ENCODE measurements around the gene OR4C45. TPM values are rescaled to one million over a fixed set of nuclear protein-coding genes. Genes with fewer than 3 reads are reported as not detected.

Gene OR4C45
- total and polyA plus RNA-seq, 2 experiments from 2014 or later = not detected

- Histone ChIP-seq H3K4me1 (ENCODE audit: insufficient read depth) (no peaks in the 10 kb centered on the region), H3K4me3 (no peak overlapping the region), H3K79me2 (ENCODE audit: insufficient read depth) (no peaks in the 10 kb centered on the region), H4K20me1 (ENCODE audit: insufficient read depth) (no peaks in the 10 kb centered on the region), H3K27ac (no peak overlapping the region), H3K9me2 (ENCODE audit: insufficient read depth) (no peaks in the 10 kb centered on the region), H3K27me3 (replicated peaks; ENCODE audit: insufficient read depth) (no peaks in the 10 kb centered on the region), H3K4me2 (ENCODE audit: unreplicated experiment) (no peak overlapping the region), H3K9me3 (ENCODE audit: low read depth) (no peaks in the 10 kb centered on the region), H2AFZ (no peak overlapping the region), H3K36me3 (ENCODE audit: low read depth) (no peaks in the 10 kb centered on the region), H3K9ac (no peak overlapping the region), H3F3A (ENCODE audit: insufficient read depth) (no peaks in the 10 kb centered on the region)
- no peak for DNase-seq
- 28 to 30% methylated on average over 11 to 12 of the region's 12 CpGs for WGBS, 2 experiments (ENCODE audit: low coverage in 1 of 2, low lambda C conversion rate in 2 of 2, missing lambda C conversion rate in 2 of 2)
- in situ Hi-C loops (cut with MboI) = no loop called here
- TF ChIP-seq EZH2 (IDR thresholded peaks at IDR 0.05; ENCODE audit: insufficient read depth, poor library complexity, severe bottlenecking) (no peak), EZH2phosphoT487 (IDR thresholded peaks at IDR 0.05; ENCODE audit: insufficient read depth, low read depth) (no peak)
These were observed 39.8 kb downstream of the OR4C45 start for GRCh38 chr11:50072226-50073112.

DNA sequence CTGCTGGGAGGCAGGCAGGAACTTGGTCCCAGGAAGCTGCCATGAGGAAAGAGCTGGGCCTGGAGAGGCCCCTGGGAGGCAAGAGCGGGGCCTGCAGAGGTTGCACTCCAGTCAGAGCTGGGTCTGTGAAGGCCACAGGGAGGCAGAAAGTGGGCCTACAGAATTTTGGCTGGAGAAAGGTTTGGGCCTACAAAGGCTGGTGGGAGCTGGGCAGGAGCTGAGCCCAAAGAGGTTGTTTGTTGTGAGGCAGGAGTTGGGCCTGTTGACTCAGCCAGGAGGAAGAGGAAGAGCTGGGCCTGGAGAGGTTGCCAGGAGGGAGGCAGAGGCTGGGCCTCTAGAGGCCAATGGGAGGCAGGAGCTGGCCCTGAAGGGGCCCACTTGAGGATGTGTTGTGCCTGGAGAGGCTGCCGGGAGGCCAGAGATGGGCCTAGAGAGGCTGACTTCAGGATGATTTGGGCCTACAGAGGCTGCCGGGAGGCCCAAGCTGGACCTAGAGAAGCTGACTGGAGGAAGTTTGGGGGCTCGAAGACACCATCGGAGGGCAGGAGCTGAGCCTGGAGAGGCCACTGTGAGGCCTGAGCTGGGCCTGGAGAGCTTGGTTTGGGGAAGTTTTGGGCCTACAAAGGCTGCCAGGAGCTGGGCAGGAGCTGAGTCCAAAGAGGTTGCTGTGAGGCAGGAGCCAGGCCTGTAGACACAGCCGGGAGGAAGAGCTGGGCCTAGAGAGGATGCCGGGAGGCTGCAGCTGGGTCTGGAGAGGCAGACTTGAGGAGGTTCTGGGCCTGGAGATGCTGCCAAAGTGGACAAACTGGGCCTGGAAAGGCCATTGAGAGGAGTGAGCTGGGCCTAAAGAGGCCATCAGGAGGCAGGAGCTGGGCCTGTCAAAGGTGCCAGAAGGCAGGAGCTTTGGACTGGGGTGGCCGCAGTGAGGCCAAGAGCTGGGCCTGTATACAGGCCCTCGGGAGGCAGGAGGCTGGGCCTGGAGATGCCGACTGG is 40.7 kb downstream of the OR4C45 start:
- Histone ChIP-seq H3K27ac (no peak overlapping the region), H3K4me3 (no peak overlapping the region), H4K20me1 (ENCODE audit: insufficient read depth) (no peaks in the 10 kb centered on the region), H3K9me2 (ENCODE audit: insufficient read depth) (no peaks in the 10 kb centered on the region), H3K9me3 (ENCODE audit: low read depth) (no peaks in the 10 kb centered on the region), H3K4me2 (ENCODE audit: unreplicated experiment) (no peak overlapping the region), H2AFZ (no peak overlapping the region), H3F3A (ENCODE audit: insufficient read depth) (no peaks in the 10 kb centered on the region), H3K4me1 (ENCODE audit: insufficient read depth) (no peaks in the 10 kb centered on the region), H3K36me3 (ENCODE audit: low read depth) (no peaks in the 10 kb centered on the region), H3K27me3 (replicated peaks; ENCODE audit: insufficient read depth) (no peaks in the 10 kb centered on the region), H3K9ac (no peak overlapping the region), H3K79me2 (ENCODE audit: insufficient read depth) (no peaks in the 10 kb centered on the region)
- TF ChIP-seq EZH2 (IDR thresholded peaks at IDR 0.05; ENCODE audit: insufficient read depth, poor library complexity, severe bottlenecking) = no peak
- TF ChIP-seq EZH2phosphoT487 (IDR thresholded peaks at IDR 0.05; ENCODE audit: insufficient read depth, low read depth) = no peak
- WGBS, 2 experiments (ENCODE audit: low coverage in 1 of 2, low lambda C conversion rate in 2 of 2, missing lambda C conversion rate in 2 of 2) = 42 to 43% methylated on average over 9 to 10 of the region's 10 CpGs
- in situ Hi-C loops (cut with MboI) = no loop called here
- no peak for DNase-seq

DNA sequence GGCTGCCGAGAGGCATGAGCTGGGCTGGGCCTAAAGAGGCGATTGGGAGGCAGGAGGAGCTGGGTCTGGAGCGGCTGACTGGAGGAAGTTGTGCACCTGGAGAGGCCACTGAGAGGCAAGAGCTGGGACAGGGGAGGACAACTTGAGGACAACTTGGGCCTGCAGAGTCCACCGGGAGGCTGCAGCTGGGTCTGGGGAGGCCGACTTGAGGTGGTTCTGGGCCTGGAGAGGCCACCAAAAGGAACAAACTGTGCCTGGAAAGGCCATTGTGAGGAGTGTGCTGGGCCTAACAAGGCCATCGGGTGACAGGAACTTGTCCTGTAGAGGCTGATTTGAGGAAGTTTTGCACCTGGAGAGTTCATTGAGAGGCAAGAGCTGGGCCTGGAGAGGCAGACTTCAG is 41.5 kb downstream of the OR4C45 start:
- Histone ChIP-seq H3K36me3 (ENCODE audit: low read depth) (no peaks in the 10 kb centered on the region), H3K4me3 (no peak overlapping the region), H3K79me2 (ENCODE audit: insufficient read depth) (no peaks in the 10 kb centered on the region), H3K4me2 (ENCODE audit: unreplicated experiment) (no peak overlapping the region), H3K9me2 (ENCODE audit: insufficient read depth) (no peaks in the 10 kb centered on the region), H3K9me3 (ENCODE audit: low read depth) (no peaks in the 10 kb centered on the region), H3F3A (ENCODE audit: insufficient read depth) (no peaks in the 10 kb centered on the region), H3K9ac (no peak overlapping the region), H4K20me1 (ENCODE audit: insufficient read depth) (no peaks in the 10 kb centered on the region), H3K4me1 (ENCODE audit: insufficient read depth) (no peaks in the 10 kb centered on the region), H3K27me3 (replicated peaks; ENCODE audit: insufficient read depth) (no peaks in the 10 kb centered on the region), H2AFZ (no peak overlapping the region), H3K27ac (no peak overlapping the region)
- no peak for DNase-seq
- WGBS, 2 experiments (ENCODE audit: low coverage in 1 of 2, low lambda C conversion rate in 2 of 2, missing lambda C conversion rate in 2 of 2) = 32 to 39% methylated on average over 6 of the region's 6 CpGs
- in situ Hi-C loops (cut with MboI) = no loop called here
- TF ChIP-seq EZH2phosphoT487 (IDR thresholded peaks at IDR 0.05; ENCODE audit: insufficient read depth, low read depth) = no peak
- no peak for TF ChIP-seq EZH2 (IDR thresholded peaks at IDR 0.05; ENCODE audit: insufficient read depth, poor library complexity, severe bottlenecking)

GRCh38 chr11:50075856-50076255 is 43.2 kb downstream of the OR4C45 start:
- H3K36me3 ChIP-seq (ENCODE audit: low read depth) = no peaks in the 10 kb centered on the region
- H3K79me2 ChIP-seq (ENCODE audit: insufficient read depth) = no peaks in the 10 kb centered on the region
- H3K9ac ChIP-seq = no peak overlapping the region
- no peaks in the 10 kb centered on the region for H3K27me3 ChIP-seq (replicated peaks; ENCODE audit: insufficient read depth)
- no peaks in the 10 kb centered on the region for H3K4me1 ChIP-seq (ENCODE audit: insufficient read depth)
- H4K20me1 ChIP-seq (ENCODE audit: insufficient read depth) = no peaks in the 10 kb centered on the region
- no peak overlapping the region for H2AFZ ChIP-seq
- no peak for DNase-seq
- no peaks in the 10 kb centered on the region for H3K9me3 ChIP-seq (ENCODE audit: low read depth)
- H3K4me3 ChIP-seq = no peak overlapping the region
- no peaks in the 10 kb centered on the region for H3K9me2 ChIP-seq (ENCODE audit: insufficient read depth)
- in situ Hi-C loops (cut with MboI) = no loop called here
- TF ChIP-seq EZH2phosphoT487 (IDR thresholded peaks at IDR 0.05; ENCODE audit: insufficient read depth, low read depth) (no peak), EZH2 (IDR thresholded peaks at IDR 0.05; ENCODE audit: insufficient read depth, poor library complexity, severe bottlenecking) (no peak)
- H3F3A ChIP-seq (ENCODE audit: insufficient read depth) = no peaks in the 10 kb centered on the region
- H3K4me2 ChIP-seq (ENCODE audit: unreplicated experiment) = no peak overlapping the region
- WGBS, 2 experiments (ENCODE audit: low coverage in 1 of 2, low lambda C conversion rate in 2 of 2, missing lambda C conversion rate in 2 of 2) = 29 to 37% methylated on average over 4 of the region's 4 CpGs
- H3K27ac ChIP-seq = no peak overlapping the region

All from GM23248 (cell line).